ENCODE data around the gene OR2Z1.
"Not testable (repeated sequence)": the region's sequence is repeated elsewhere in the genome, so short reads cannot be mapped to it uniquely, and the experiment has no call there.

Gene OR2Z1

GRCh38 chr19:8700956-8701355, 20.5 kb upstream of the OR2Z1 start:
- in situ Hi-C loops (cut with MboI; ENCODE audit: low sequenced_read_pairs) = no loop called here

- in situ Hi-C loops (cut with MboI; ENCODE audit: low sequenced_read_pairs) = no loop called here
Observed at GRCh38 chr19:8702350-8702749, 19.1 kb upstream of the OR2Z1 start.

GRCh38 chr19:8703223-8703622, 18.2 kb upstream of the OR2Z1 start:
- in situ Hi-C loops (cut with MboI; ENCODE audit: low sequenced_read_pairs) = no loop called here

GRCh38 chr19:8705304-8705703, 16.1 kb upstream of the OR2Z1 start:
- in situ Hi-C loops (cut with MboI; ENCODE audit: low sequenced_read_pairs) = not testable (repeated sequence)

- in situ Hi-C loops (cut with MboI; ENCODE audit: low sequenced_read_pairs) = no loop called here
Observed at GRCh38 chr19:8705742-8706141, 15.7 kb upstream of the OR2Z1 start.

GRCh38 chr19:8710337-8710736, 11.1 kb upstream of the OR2Z1 start:
- in situ Hi-C loops (cut with MboI; ENCODE audit: low sequenced_read_pairs) = not testable (repeated sequence)

GRCh38 chr19:8722032-8722431, 598 bp downstream of the OR2Z1 start:
- in situ Hi-C loops (cut with MboI; ENCODE audit: low sequenced_read_pairs) = no loop called here

GRCh38 chr19:8724276-8724675, 2.8 kb downstream of the OR2Z1 start:
- in situ Hi-C loops (cut with MboI; ENCODE audit: low sequenced_read_pairs) = no loop called here

- in situ Hi-C loops (cut with MboI; ENCODE audit: low sequenced_read_pairs) = no loop called here
Observed at GRCh38 chr19:8731428-8732169, 10.2 kb downstream of the OR2Z1 start.

GRCh38 chr19:8738377-8738776, 16.9 kb downstream of the OR2Z1 start:
- in situ Hi-C loops (cut with MboI; ENCODE audit: low sequenced_read_pairs) = no loop called here

GRCh38 chr19:8739291-8740065, 18.0 kb downstream of the OR2Z1 start:
- in situ Hi-C loops (cut with MboI; ENCODE audit: low sequenced_read_pairs) = not testable (repeated sequence)

GRCh38 chr19:8767257-8767656, 45.8 kb downstream of the OR2Z1 start:
- in situ Hi-C loops (cut with MboI; ENCODE audit: low sequenced_read_pairs) = not testable (repeated sequence)

GRCh38 chr19:8769265-8769664, 47.8 kb downstream of the OR2Z1 start:
- in situ Hi-C loops (cut with MboI; ENCODE audit: low sequenced_read_pairs) = not testable (repeated sequence)

- in situ Hi-C loops (cut with MboI; ENCODE audit: low sequenced_read_pairs) = not testable (repeated sequence)
Observed at GRCh38 chr19:8773587-8773986, 52.2 kb downstream of the OR2Z1 start.

All from HL-60/S4 treated with phorbol 12-myristate 13-acetate at 8.2 ng/mL for 4 days and 3 days (cell line).